GM23338 (cell line): ENCODE results near the gene RPS26. TPM values are rescaled to one million over a fixed set of nuclear protein-coding genes. Genes with fewer than 3 reads are reported as not detected.

Source experiments
- ATAC-seq: fragments of 200-7000 bp; cut with Tn5 transposase; 3 replicates; pipeline ENCODE4 v1.9.1; 2020
- DNase-seq: peaks from one replicate; pipeline ENCODE4 v3.0.0-alpha.2; 2015; ENCODE audit warnings: low spot score
- H2AFZ ChIP-seq: fragments of 200-600 bp; sonication (generic); 2 replicates; pipeline ENCODE4 v1.8.0; 2016; ENCODE audit warnings: antibody characterized with exemption, mild to moderate bottlenecking, moderate library complexity
- H3F3A ChIP-seq: fragments of 200-600 bp; sonication (generic); replicated peaks from 2 replicates; pipeline ENCODE4 v1.8.0; 2017; ENCODE audit warnings: antibody characterized with exemption, mixed run types, low read depth
- H3K27ac ChIP-seq: fragments of 200-600 bp; sonication (generic); 2 replicates; pipeline ENCODE4 v1.6.1; 2016; ENCODE audit warnings: low read depth
- H3K27me3 ChIP-seq: fragments of 200-600 bp; sonication (generic); 2 replicates; pipeline ENCODE4 v1.8.0; 2016; ENCODE audit warnings: mild to moderate bottlenecking, mixed run types, moderate library complexity; ENCODE audit not compliant: insufficient read depth
- H3K36me3 ChIP-seq: fragments of 200-600 bp; sonication (generic); 2 replicates; pipeline ENCODE4 v1.8.0; 2016; ENCODE audit warnings: mild to moderate bottlenecking; ENCODE audit not compliant: insufficient read depth
- H3K4me1 ChIP-seq: fragments of 200-600 bp; sonication (generic); 2 replicates; pipeline ENCODE4 v1.8.0; 2016; ENCODE audit warnings: mild to moderate bottlenecking, moderate library complexity; ENCODE audit not compliant: insufficient read depth
- H3K4me2 ChIP-seq: fragments of 200-600 bp; sonication (generic); 2 replicates; pipeline ENCODE4 v1.7.1; 2017; ENCODE audit warnings: mixed run types
- H3K4me3 ChIP-seq: fragments of 200-600 bp; sonication (generic); 2 replicates; pipeline ENCODE4 v1.6.1; 2016; ENCODE audit warnings: mixed run types
- H3K79me2 ChIP-seq: fragments of 200-600 bp; sonication (generic); replicated peaks from 2 replicates; pipeline ENCODE4 v1.8.0; 2017; ENCODE audit warnings: mild to moderate bottlenecking; ENCODE audit not compliant: insufficient read depth
- H3K9me2 ChIP-seq: fragments of 200-600 bp; sonication (generic); 2 replicates; pipeline ENCODE4 v1.8.0; 2017; ENCODE audit not compliant: insufficient read depth
- H4K20me1 ChIP-seq: fragments of 200-600 bp; sonication (generic); replicated peaks from 2 replicates; pipeline ENCODE4 v1.8.0; 2017; ENCODE audit warnings: mild to moderate bottlenecking; ENCODE audit not compliant: insufficient read depth
- H3K27ac Mint-ChIP-seq: 2 replicates; pipeline ENCODE4 v1.8.0; 2020; ENCODE audit warnings: inconsistent platforms, mild to moderate bottlenecking, moderate library complexity, mixed read lengths
- H3K27me3 Mint-ChIP-seq: 3 replicates; pipeline ENCODE4 v1.8.0; 2022; ENCODE audit warnings: low read depth, mild to moderate bottlenecking, moderate library complexity, mixed read lengths, inconsistent platforms; ENCODE audit not compliant: insufficient read depth, poor library complexity
- H3K36me3 Mint-ChIP-seq: 3 replicates; pipeline ENCODE4 v1.8.0; 2021; ENCODE audit warnings: low read depth, mild to moderate bottlenecking, inconsistent platforms, moderate library complexity, mixed read lengths
- H3K4me1 Mint-ChIP-seq: 3 replicates; pipeline ENCODE4 v1.8.0; 2020; ENCODE audit warnings: mild to moderate bottlenecking, inconsistent platforms, mixed read lengths
- H3K4me3 Mint-ChIP-seq: 3 replicates; pipeline ENCODE4 v1.8.0; 2021; ENCODE audit warnings: moderate library complexity, mild to moderate bottlenecking, inconsistent platforms, mixed read lengths
- H3K9me3 Mint-ChIP-seq: 3 replicates; pipeline ENCODE4 v1.8.0; 2020; ENCODE audit warnings: moderate library complexity, mild to moderate bottlenecking, inconsistent platforms, mixed read lengths
- CREB1 ChIP-seq: fragments of 250-450 bp; sonication (Bioruptor Pico); IDR thresholded peaks from 2 replicates; pipeline ENCODE4 v1.5.0; 2020; ENCODE audit warnings: low read depth, mild to moderate bottlenecking, moderate library complexity
- EZH2 ChIP-seq: fragments of 200-600 bp; sonication (generic); IDR thresholded peaks from one replicate; pipeline ENCODE4 v1.8.0; 2017; ENCODE audit warnings: antibody characterized with exemption, mild to moderate bottlenecking, low read depth; ENCODE audit not compliant: unreplicated experiment
- EZH2phosphoT487 ChIP-seq: fragments of 200-600 bp; sonication (generic); IDR thresholded peaks from one replicate; pipeline ENCODE4 v1.8.1; 2018; ENCODE audit warnings: antibody characterized with exemption; ENCODE audit not compliant: unreplicated experiment
- JUNB ChIP-seq: IDR thresholded peaks from one replicate; pipeline ENCODE4 v1.6.1; 2016; ENCODE audit warnings: antibody characterized with exemption; ENCODE audit not compliant: unreplicated experiment
- NANOG ChIP-seq: IDR thresholded peaks from 2 replicates; pipeline ENCODE4 v1.6.1; 2016; ENCODE audit warnings: antibody characterized with exemption, borderline replicate concordance
- POLR2AphosphoS5 ChIP-seq: IDR thresholded peaks from 2 replicates; pipeline ENCODE4 v1.6.1; 2016; ENCODE audit warnings: antibody characterized with exemption, low read depth
- STAT1 ChIP-seq: IDR thresholded peaks from one replicate; pipeline ENCODE4 v1.6.1; 2016; ENCODE audit warnings: antibody characterized with exemption; ENCODE audit not compliant: unreplicated experiment
- ZNF114 ChIP-seq: fragments of 250-450 bp; sonication (Bioruptor Pico); IDR thresholded peaks from 2 replicates; pipeline ENCODE4 v1.5.0; 2020; ENCODE audit warnings: mild to moderate bottlenecking, moderate library complexity
- ZNF331 ChIP-seq: fragments of 250-450 bp; sonication (Bioruptor Pico); IDR thresholded peaks from 2 replicates; pipeline ENCODE4 v1.5.0; 2020; ENCODE audit warnings: low read depth, mild to moderate bottlenecking, moderate library complexity
- polyA plus RNA-seq: library from polyadenylated mRNA; unstranded; fragments of >200 nt; fragmentation: Nextera tagmentation; extraction: Ambion mirVana; gene quantifications from 2 replicates; pipeline ENCODE4 v1.2.1, GENCODE V29; 2016
- total RNA-seq: library from RNA; depleted of rRNA; stranded (reverse); fragments of >200 nt; shearing (Covaris generic); gene quantifications from 2 replicates; pipeline ENCODE4 v1.2.3, GENCODE V29; 2014
- TF ChIP-seq, protein P1 (sequence below): fragments of 250-450 bp; sonication (Bioruptor Pico); IDR thresholded peaks from 2 replicates; pipeline ENCODE4 v1.5.0; 2020; ENCODE audit warnings: mild to moderate bottlenecking, moderate library complexity
- TF ChIP-seq, protein P2 (sequence below): IDR thresholded peaks from one replicate; pipeline ENCODE4 v1.6.1; 2018; ENCODE audit warnings: antibody characterized with exemption; ENCODE audit not compliant: unreplicated experiment
- TF ChIP-seq, protein P3 (sequence below): IDR thresholded peaks from 2 replicates; pipeline ENCODE4 v1.6.1; 2016; ENCODE audit warnings: antibody characterized with exemption
- TF ChIP-seq, protein P4 (sequence below), 2 experiments: fragments of 200-600 bp in 1 of 2; sonication (generic) in 1 of 2; conservative IDR thresholded peaks; 2 replicates each; pipeline versions ENCODE4 v1.5.1 to v1.6.1; 2016 to 2017; ENCODE audit warnings: antibody characterized with exemption in 2 of 2, low read depth in 2 of 2, mild to moderate bottlenecking in 2 of 2, moderate library complexity in 1 of 2

The RPS26 gene
- total and polyA plus RNA-seq, 2 experiments from 2014 or later = 655 to 772 TPM

DNA sequence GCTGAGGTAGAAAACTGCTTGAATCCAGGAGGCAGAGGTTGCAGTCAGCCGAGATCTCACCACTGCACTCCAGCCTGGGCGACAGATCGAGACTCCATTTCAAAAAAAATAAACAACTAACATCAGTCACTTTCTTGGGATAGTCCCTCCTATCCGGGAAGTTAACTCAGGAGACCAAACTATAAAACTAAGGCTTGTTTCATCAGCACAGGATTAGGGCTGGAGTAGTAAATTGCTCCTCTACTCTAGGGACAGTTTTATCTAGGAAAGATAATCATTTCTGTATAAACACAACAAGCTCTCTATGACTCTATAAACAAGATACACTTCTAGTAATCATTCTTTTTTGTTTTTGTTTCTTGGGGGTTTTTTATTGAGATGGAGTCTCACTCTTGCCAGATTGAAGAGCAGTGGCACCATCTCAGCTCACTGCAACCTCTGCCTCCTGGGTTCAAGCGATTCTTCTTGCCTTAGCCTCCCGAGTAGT lies 11.7 kb downstream of the RPS26 start:
- H3F3A ChIP-seq = 0 out of 2 replicates have a peak, but pooled peaks cover 2% of the 10 kb centered on the region
- no peak overlapping the region for H2AFZ ChIP-seq
- no peaks in the 10 kb centered on the region for H4K20me1 ChIP-seq
- no peaks in the 10 kb centered on the region for H3K27me3 ChIP-seq
- no peak overlapping the region for H3K27ac ChIP-seq
- no peak for ATAC-seq
- Mint-ChIP-seq H3K9me3 (no peaks in the 10 kb centered on the region), H3K4me3 (no peak overlapping the region), H3K36me3 (no peaks in the 10 kb centered on the region), H3K27me3 (no peaks in the 10 kb centered on the region), H3K4me1 (no peaks in the 10 kb centered on the region), H3K27ac (no peak overlapping the region)
- H3K4me1 ChIP-seq = no peaks in the 10 kb centered on the region
- no peak for TF ChIP-seq CREB1
- no peak for TF ChIP-seq POLR2AphosphoS5
- TF ChIP-seq, protein P1, sequence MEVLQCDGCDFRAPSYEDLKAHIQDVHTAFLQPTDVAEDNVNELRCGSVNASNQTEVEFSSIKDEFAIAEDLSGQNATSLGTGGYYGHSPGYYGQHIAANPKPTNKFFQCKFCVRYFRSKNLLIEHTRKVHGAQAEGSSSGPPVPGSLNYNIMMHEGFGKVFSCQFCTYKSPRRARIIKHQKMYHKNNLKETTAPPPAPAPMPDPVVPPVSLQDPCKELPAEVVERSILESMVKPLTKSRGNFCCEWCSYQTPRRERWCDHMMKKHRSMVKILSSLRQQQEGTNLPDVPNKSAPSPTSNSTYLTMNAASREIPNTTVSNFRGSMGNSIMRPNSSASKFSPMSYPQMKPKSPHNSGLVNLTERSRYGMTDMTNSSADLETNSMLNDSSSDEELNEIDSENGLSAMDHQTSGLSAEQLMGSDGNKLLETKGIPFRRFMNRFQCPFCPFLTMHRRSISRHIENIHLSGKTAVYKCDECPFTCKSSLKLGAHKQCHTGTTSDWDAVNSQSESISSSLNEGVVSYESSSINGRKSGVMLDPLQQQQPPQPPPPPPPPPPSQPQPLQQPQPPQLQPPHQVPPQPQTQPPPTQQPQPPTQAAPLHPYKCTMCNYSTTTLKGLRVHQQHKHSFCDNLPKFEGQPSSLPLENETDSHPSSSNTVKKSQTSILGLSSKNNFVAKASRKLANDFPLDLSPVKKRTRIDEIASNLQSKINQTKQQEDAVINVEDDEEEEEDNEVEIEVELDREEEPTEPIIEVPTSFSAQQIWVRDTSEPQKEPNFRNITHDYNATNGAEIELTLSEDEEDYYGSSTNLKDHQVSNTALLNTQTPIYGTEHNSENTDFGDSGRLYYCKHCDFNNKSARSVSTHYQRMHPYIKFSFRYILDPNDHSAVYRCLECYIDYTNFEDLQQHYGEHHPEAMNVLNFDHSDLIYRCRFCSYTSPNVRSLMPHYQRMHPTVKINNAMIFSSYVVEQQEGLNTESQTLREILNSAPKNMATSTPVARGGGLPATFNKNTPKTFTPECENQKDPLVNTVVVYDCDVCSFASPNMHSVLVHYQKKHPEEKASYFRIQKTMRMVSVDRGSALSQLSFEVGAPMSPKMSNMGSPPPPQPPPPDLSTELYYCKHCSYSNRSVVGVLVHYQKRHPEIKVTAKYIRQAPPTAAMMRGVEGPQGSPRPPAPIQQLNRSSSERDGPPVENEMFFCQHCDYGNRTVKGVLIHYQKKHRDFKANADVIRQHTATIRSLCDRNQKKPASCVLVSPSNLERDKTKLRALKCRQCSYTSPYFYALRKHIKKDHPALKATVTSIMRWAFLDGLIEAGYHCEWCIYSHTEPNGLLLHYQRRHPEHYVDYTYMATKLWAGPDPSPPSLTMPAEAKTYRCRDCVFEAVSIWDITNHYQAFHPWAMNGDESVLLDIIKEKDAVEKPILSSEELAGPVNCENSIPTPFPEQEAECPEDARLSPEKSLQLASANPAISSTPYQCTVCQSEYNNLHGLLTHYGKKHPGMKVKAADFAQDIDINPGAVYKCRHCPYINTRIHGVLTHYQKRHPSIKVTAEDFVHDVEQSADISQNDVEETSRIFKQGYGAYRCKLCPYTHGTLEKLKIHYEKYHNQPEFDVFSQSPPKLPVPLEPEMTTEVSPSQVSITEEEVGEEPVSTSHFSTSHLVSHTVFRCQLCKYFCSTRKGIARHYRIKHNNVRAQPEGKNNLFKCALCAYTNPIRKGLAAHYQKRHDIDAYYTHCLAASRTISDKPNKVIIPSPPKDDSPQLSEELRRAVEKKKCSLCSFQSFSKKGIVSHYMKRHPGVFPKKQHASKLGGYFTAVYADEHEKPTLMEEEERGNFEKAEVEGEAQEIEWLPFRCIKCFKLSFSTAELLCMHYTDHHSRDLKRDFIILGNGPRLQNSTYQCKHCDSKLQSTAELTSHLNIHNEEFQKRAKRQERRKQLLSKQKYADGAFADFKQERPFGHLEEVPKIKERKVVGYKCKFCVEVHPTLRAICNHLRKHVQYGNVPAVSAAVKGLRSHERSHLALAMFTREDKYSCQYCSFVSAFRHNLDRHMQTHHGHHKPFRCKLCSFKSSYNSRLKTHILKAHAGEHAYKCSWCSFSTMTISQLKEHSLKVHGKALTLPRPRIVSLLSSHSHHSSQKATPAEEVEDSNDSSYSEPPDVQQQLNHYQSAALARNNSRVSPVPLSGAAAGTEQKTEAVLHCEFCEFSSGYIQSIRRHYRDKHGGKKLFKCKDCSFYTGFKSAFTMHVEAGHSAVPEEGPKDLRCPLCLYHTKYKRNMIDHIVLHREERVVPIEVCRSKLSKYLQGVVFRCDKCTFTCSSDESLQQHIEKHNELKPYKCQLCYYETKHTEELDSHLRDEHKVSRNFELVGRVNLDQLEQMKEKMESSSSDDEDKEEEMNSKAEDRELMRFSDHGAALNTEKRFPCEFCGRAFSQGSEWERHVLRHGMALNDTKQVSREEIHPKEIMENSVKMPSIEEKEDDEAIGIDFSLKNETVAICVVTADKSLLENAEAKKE (CRISPR knock-in tag) = no peak
- TF ChIP-seq EZH2phosphoT487 = no peak
- TF ChIP-seq, protein P2, sequence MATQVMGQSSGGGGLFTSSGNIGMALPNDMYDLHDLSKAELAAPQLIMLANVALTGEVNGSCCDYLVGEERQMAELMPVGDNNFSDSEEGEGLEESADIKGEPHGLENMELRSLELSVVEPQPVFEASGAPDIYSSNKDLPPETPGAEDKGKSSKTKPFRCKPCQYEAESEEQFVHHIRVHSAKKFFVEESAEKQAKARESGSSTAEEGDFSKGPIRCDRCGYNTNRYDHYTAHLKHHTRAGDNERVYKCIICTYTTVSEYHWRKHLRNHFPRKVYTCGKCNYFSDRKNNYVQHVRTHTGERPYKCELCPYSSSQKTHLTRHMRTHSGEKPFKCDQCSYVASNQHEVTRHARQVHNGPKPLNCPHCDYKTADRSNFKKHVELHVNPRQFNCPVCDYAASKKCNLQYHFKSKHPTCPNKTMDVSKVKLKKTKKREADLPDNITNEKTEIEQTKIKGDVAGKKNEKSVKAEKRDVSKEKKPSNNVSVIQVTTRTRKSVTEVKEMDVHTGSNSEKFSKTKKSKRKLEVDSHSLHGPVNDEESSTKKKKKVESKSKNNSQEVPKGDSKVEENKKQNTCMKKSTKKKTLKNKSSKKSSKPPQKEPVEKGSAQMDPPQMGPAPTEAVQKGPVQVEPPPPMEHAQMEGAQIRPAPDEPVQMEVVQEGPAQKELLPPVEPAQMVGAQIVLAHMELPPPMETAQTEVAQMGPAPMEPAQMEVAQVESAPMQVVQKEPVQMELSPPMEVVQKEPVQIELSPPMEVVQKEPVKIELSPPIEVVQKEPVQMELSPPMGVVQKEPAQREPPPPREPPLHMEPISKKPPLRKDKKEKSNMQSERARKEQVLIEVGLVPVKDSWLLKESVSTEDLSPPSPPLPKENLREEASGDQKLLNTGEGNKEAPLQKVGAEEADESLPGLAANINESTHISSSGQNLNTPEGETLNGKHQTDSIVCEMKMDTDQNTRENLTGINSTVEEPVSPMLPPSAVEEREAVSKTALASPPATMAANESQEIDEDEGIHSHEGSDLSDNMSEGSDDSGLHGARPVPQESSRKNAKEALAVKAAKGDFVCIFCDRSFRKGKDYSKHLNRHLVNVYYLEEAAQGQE = no peak
- no peak for TF ChIP-seq EZH2
- no peak for TF ChIP-seq NANOG
- no peak for TF ChIP-seq JUNB
- TF ChIP-seq, protein P3, sequence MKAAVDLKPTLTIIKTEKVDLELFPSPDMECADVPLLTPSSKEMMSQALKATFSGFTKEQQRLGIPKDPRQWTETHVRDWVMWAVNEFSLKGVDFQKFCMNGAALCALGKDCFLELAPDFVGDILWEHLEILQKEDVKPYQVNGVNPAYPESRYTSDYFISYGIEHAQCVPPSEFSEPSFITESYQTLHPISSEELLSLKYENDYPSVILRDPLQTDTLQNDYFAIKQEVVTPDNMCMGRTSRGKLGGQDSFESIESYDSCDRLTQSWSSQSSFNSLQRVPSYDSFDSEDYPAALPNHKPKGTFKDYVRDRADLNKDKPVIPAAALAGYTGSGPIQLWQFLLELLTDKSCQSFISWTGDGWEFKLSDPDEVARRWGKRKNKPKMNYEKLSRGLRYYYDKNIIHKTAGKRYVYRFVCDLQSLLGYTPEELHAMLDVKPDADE = no peak
- no peak for TF ChIP-seq ZNF114
- TF ChIP-seq ZNF331 (CRISPR knock-in tag) = no peak
- no peak for TF ChIP-seq STAT1
- TF ChIP-seq, protein P4, sequence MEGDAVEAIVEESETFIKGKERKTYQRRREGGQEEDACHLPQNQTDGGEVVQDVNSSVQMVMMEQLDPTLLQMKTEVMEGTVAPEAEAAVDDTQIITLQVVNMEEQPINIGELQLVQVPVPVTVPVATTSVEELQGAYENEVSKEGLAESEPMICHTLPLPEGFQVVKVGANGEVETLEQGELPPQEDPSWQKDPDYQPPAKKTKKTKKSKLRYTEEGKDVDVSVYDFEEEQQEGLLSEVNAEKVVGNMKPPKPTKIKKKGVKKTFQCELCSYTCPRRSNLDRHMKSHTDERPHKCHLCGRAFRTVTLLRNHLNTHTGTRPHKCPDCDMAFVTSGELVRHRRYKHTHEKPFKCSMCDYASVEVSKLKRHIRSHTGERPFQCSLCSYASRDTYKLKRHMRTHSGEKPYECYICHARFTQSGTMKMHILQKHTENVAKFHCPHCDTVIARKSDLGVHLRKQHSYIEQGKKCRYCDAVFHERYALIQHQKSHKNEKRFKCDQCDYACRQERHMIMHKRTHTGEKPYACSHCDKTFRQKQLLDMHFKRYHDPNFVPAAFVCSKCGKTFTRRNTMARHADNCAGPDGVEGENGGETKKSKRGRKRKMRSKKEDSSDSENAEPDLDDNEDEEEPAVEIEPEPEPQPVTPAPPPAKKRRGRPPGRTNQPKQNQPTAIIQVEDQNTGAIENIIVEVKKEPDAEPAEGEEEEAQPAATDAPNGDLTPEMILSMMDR (conservative IDR thresholded peaks at IDR 0.05; ENCODE audit: low read depth in 2 of 2) = no peak
- no peak overlapping the region for H3K4me3 ChIP-seq
- no peaks in the 10 kb centered on the region for H3K9me2 ChIP-seq
- H3K36me3 ChIP-seq = no peaks in the 10 kb centered on the region
- DNase-seq = no peak
- H3K4me2 ChIP-seq = no peak overlapping the region
- no peaks in the 10 kb centered on the region for H3K79me2 ChIP-seq
